HepG2 (cell line): Measurements from ENCODE around the gene RAB9A.

ENCODE experiments used
- FOXM1 ChIP-seq: sonication (generic); formaldehyde crosslinking; IDR thresholded peaks from 2 replicates; pipeline ENCODE4 v1.5.0; 2020; ENCODE audit warnings: missing genetic modification reagents
- JUN ChIP-seq: sonication (generic); formaldehyde crosslinking; IDR thresholded peaks from 2 replicates; pipeline ENCODE4 v1.4.0; 2020; ENCODE audit warnings: mild to moderate bottlenecking, missing genetic modification reagents
- NCOR1 ChIP-seq: fragments of 200-600 bp; sonication (generic); IDR thresholded peaks from 2 replicates; pipeline ENCODE4 v1.7.0; 2017; ENCODE audit warnings: antibody characterized with exemption, low read length, borderline replicate concordance
- POLR2AphosphoS5 ChIP-seq: IDR thresholded peaks from 2 replicates; pipeline ENCODE4 v1.6.1; 2012; ENCODE audit warnings: low read depth, low read length
- SMAD3 ChIP-seq: sonication (generic); formaldehyde crosslinking; IDR thresholded peaks from 2 replicates; pipeline ENCODE4 v1.4.0; 2020; ENCODE audit warnings: missing genetic modification reagents
- ZMYM4 ChIP-seq: sonication (generic); formaldehyde crosslinking; IDR thresholded peaks from 2 replicates; pipeline ENCODE4 v1.8.1; 2023; ENCODE audit warnings: mild to moderate bottlenecking, missing genetic modification reagents
- ZNF274 ChIP-seq: sonication (generic); formaldehyde crosslinking; IDR thresholded peaks from 2 replicates; pipeline ENCODE4 v1.5.1; 2020; ENCODE audit warnings: mild to moderate bottlenecking, missing genetic modification reagents
- ZNF564 ChIP-seq: sonication (generic); formaldehyde crosslinking; IDR thresholded peaks from 2 replicates; pipeline ENCODE4 v1.8.1; 2023; ENCODE audit warnings: mild to moderate bottlenecking, missing genetic modification reagents
- TF ChIP-seq, protein P1 (sequence below): sonication (generic); formaldehyde crosslinking; IDR thresholded peaks from 2 replicates; pipeline ENCODE4 v1.5.0; 2020; ENCODE audit warnings: mild to moderate bottlenecking, missing genetic modification reagents, moderate library complexity
- TF ChIP-seq, protein P2 (sequence below): sonication (generic); formaldehyde crosslinking; IDR thresholded peaks from one replicate; pipeline ENCODE4 v1.5.1; 2020; ENCODE audit warnings: mild to moderate bottlenecking, missing genetic modification reagents; ENCODE audit errors: not compliant biosample characterization

DNA sequence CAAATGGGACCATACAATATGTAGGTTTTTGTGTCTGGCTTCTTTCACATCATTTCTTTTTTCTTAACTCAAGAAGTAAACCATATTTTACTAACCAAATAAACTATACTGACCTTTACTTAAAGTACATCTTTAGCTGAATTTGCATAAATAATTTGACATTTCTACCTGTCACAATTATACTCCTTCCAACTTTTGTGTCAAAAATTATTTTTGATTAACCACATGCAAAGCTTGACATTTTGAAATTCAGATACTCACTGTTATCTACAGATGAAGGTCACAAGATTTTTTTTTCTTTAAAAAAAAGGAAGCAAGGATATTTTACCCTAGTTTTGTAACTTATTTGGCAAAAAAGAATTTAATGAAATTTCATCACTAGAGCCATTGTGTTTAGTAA lies 12.0 kb upstream of the RAB9A start:
- TF ChIP-seq, protein P1, sequence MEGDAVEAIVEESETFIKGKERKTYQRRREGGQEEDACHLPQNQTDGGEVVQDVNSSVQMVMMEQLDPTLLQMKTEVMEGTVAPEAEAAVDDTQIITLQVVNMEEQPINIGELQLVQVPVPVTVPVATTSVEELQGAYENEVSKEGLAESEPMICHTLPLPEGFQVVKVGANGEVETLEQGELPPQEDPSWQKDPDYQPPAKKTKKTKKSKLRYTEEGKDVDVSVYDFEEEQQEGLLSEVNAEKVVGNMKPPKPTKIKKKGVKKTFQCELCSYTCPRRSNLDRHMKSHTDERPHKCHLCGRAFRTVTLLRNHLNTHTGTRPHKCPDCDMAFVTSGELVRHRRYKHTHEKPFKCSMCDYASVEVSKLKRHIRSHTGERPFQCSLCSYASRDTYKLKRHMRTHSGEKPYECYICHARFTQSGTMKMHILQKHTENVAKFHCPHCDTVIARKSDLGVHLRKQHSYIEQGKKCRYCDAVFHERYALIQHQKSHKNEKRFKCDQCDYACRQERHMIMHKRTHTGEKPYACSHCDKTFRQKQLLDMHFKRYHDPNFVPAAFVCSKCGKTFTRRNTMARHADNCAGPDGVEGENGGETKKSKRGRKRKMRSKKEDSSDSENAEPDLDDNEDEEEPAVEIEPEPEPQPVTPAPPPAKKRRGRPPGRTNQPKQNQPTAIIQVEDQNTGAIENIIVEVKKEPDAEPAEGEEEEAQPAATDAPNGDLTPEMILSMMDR (CRISPR knock-in tag), result no peak
- no peak for TF ChIP-seq SMAD3 (CRISPR knock-in tag)
- TF ChIP-seq ZNF274 (CRISPR knock-in tag), result no peak
- no peak for TF ChIP-seq POLR2AphosphoS5
- TF ChIP-seq JUN (CRISPR knock-in tag), result no peak
- no peak for TF ChIP-seq FOXM1 (CRISPR knock-in tag)
- no peak for TF ChIP-seq NCOR1
- TF ChIP-seq ZNF564 (CRISPR knock-in tag), result no peak
- no peak for TF ChIP-seq ZMYM4 (CRISPR knock-in tag)
- TF ChIP-seq, protein P2, sequence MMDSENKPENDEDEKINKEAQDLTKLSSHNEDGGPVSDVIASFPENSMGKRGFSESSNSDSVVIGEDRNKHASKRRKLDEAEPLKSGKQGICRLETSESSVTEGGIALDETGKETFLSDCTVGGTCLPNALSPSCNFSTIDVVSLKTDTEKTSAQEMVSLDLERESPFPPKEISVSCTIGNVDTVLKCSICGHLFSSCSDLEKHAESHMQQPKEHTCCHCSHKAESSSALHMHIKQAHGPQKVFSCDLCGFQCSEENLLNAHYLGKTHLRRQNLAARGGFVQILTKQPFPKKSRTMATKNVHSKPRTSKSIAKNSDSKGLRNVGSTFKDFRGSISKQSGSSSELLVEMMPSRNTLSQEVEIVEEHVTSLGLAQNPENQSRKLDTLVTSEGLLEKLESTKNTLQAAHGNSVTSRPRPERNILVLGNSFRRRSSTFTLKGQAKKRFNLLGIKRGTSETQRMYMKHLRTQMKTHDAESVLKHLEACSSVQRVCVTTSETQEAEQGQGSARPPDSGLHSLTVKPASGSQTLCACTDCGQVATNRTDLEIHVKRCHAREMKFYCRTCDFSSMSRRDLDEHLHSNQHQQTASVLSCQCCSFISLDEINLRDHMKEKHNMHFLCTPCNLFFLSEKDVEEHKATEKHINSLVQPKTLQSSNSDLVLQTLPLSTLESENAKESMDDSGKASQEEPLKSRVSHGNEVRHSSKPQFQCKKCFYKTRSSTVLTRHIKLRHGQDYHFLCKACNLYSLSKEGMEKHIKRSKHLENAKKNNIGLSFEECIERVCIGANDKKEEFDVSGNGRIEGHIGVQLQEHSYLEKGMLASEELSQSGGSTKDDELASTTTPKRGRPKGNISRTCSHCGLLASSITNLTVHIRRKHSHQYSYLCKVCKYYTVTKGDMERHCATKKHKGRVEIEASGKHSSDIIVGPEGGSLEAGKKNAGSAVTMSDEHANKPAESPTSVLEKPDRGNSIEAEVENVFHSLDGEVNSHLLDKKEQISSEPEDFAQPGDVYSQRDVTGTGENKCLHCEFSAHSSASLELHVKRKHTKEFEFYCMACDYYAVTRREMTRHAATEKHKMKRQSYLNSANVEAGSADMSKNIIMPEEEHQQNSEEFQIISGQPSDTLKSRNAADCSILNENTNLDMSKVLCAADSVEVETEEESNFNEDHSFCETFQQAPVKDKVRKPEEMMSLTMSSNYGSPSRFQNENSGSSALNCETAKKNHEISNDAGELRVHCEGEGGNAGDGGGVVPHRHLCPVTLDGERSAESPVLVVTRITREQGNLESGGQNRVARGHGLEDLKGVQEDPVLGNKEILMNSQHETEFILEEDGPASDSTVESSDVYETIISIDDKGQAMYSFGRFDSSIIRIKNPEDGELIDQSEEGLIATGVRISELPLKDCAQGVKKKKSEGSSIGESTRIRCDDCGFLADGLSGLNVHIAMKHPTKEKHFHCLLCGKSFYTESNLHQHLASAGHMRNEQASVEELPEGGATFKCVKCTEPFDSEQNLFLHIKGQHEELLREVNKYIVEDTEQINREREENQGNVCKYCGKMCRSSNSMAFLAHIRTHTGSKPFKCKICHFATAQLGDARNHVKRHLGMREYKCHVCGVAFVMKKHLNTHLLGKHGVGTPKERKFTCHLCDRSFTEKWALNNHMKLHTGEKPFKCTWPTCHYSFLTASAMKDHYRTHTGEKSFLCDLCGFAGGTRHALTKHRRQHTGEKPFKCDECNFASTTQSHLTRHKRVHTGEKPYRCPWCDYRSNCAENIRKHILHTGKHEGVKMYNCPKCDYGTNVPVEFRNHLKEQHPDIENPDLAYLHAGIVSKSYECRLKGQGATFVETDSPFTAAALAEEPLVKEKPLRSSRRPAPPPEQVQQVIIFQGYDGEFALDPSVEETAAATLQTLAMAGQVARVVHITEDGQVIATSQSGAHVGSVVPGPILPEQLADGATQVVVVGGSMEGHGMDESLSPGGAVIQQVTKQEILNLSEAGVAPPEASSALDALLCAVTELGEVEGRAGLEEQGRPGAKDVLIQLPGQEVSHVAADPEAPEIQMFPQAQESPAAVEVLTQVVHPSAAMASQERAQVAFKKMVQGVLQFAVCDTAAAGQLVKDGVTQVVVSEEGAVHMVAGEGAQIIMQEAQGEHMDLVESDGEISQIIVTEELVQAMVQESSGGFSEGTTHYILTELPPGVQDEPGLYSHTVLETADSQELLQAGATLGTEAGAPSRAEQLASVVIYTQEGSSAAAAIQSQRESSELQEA (CRISPR knock-in tag), result no peak
